Kidney epithelial cell (primary cell): ENCODE measurements around the gene TMEM52B. TPM values are rescaled to one million over a fixed set of nuclear protein-coding genes. Genes with fewer than 3 reads are reported as not detected.

ENCODE experiments used
- DNase-seq: peaks from one replicate; pipeline ENCODE4 v3.0.0-alpha.2; 2010; ENCODE audit warnings: low read depth
- H3K27me3 ChIP-seq: 2 replicates; pipeline ENCODE4 v1.6.0; 2011; ENCODE audit warnings: low read length; ENCODE audit not compliant: control insufficient read depth, insufficient read depth
- H3K36me3 ChIP-seq: 2 replicates; pipeline ENCODE4 v1.5.1; 2011; ENCODE audit warnings: low read length; ENCODE audit not compliant: control insufficient read depth, insufficient read depth
- H3K4me3 ChIP-seq: 2 replicates; pipeline ENCODE4 v1.5.1; 2011; ENCODE audit warnings: low read depth, mild to moderate bottlenecking, control low read depth, low read length
- CTCF ChIP-seq: IDR thresholded peaks from 2 replicates; pipeline ENCODE4 v1.5.1; 2011; ENCODE audit warnings: mild to moderate bottlenecking, moderate library complexity, low read length, control low read depth, inconsistent platforms; ENCODE audit not compliant: insufficient read depth, poor library complexity, severe bottlenecking
- total RNA-seq: library from RNA; depleted of rRNA; stranded (reverse); fragments of >200 nt; gene quantifications from 2 replicates; pipeline ENCODE4 v1.2.3, GENCODE V29; 2015

Gene TMEM52B
- total RNA-seq, 1 donor from 2014 or later: not detected

DNA sequence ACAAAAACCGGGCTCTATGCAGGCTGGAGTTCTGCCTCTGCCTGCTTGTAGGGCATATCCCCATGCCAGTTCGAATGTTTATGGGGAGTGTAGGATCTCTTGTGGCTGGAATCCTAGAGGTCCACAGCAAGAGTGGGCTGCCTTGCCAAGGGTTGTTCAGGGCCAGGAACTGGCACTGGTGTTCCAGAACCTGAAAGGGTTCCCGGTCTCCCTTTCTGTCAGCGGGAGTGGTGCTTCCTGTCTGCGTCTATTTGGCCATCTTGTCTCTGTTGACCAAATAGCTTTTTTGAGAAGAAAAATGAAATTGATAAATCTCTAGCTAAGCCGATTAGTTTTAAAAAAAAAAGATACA lies 24.7 kb upstream of the TMEM52B start:
- Histone ChIP-seq H3K27me3 (no peaks in the 10 kb centered on the region), H3K4me3 (no peak overlapping the region), H3K36me3 (no peaks in the 10 kb centered on the region)
- no peak for TF ChIP-seq CTCF
- no peak for DNase-seq

DNA sequence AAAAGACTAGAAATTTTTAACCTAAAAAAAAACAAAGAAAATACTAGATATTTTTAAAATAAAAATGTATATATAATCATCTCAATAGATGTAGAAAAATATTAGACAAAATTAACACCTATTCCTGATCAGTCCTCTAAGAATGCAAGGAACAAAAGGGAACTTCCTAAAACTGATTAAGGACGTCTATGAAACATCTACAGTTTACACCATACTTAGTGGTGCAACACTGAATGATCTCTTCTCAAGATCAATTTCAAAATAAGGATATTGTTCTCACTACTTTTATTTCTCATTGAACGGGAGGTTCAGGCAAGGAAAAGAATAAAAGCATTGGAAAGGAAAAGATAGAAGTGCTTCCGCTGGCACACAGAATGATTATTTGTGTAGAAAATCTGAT lies 22.9 kb upstream of the TMEM52B start:
- no peak for TF ChIP-seq CTCF
- H3K4me3 ChIP-seq: no peak overlapping the region
- no peaks in the 10 kb centered on the region for H3K27me3 ChIP-seq
- DNase-seq: no peak
- no peaks in the 10 kb centered on the region for H3K36me3 ChIP-seq

DNA sequence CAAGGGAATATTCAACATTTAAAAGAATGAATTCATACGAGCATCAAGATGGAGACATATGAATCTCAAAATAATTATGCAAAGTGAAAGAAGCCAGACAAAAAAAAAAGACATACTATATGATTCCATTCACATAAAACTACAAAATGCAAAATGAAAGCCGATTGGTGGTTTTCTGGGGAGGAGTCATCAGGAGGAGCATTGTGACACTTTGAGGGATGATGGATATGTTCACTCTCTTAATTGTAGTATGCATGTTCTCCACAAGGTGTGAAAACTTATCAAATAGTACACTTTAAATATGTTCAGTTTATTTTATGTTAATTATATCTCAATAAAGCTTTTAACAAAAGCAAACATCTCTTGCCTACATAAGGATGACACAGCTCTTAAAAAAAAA lies 20.4 kb upstream of the TMEM52B start:
- no peaks in the 10 kb centered on the region for H3K36me3 ChIP-seq
- no peak for TF ChIP-seq CTCF
- H3K27me3 ChIP-seq: no peaks in the 10 kb centered on the region
- H3K4me3 ChIP-seq: no peak overlapping the region
- DNase-seq: no peak

DNA sequence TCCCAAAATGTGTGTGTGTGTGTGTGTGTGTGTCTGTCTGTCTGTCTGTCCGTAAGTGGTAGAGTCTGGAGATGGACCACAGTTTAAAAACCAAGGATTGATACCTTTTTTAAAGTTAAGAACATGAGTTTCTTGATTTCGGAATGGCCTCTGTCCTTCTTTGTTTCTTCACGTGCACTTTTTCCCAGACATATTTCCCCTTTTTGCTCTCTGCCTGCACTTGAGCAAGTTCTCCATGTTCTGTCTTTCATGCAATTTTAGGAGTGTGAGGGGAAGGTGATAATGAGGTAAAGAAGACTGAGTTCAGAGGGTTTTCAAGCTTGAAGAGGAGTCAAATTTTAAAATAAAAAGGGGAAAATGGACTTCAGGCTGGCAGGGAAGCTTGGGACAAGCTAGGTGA lies 19.6 kb upstream of the TMEM52B start:
- DNase-seq: no peak
- Histone ChIP-seq H3K27me3 (no peaks in the 10 kb centered on the region), H3K36me3 (no peaks in the 10 kb centered on the region), H3K4me3 (no peak overlapping the region)
- TF ChIP-seq CTCF: no peak

GRCh38 chr12:10160617-10161385 lies 18.0 kb upstream of the TMEM52B start:
- DNase-seq: no peak
- H3K27me3 ChIP-seq: no peaks in the 10 kb centered on the region
- no peak overlapping the region for H3K4me3 ChIP-seq
- no peaks in the 10 kb centered on the region for H3K36me3 ChIP-seq
- TF ChIP-seq CTCF: no peak

DNA sequence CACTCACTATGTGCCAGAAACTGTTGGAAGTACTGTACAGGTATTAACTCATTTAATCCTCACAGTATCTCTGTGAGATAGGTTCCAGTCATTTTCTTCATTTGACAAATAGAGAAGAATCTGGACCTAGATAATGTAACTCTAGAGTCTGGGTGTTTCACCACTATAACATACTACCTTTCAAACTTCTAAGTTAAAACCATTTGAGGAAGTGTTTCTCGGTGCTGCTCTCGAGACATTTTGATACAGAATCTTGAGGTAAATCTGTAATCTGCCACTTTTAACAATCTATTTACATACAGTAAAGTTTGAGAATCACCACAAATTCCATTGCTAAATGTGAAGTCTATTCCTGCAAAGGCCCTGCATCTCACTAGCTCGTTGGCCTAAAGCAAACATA lies 15.7 kb upstream of the TMEM52B start:
- no peak overlapping the region for H3K4me3 ChIP-seq
- no peaks in the 10 kb centered on the region for H3K27me3 ChIP-seq
- H3K36me3 ChIP-seq: no peaks in the 10 kb centered on the region
- no peak for DNase-seq
- no peak for TF ChIP-seq CTCF
